Cardiac muscle cell (in vitro differentiated cells and primary cell): ENCODE data around the gene FSTL4. TPM values are rescaled to one million over a fixed set of nuclear protein-coding genes. Genes with fewer than 3 reads are reported as not detected.

ENCODE experiments used
- DNase-seq, 2 donors: peaks; one replicate each; pipeline versions ENCODE4 v3.0.0 to v3.0.0-alpha.2; 2010 to 2017; ENCODE audit warnings: low read depth in 1 of 2, low spot score in 1 of 2
- H3K27ac ChIP-seq: fragments of 200-600 bp; sonication (generic); 2 replicates; pipeline ENCODE4 v1.5.1; 2016
- H3K27me3 ChIP-seq: fragments of 200-600 bp; sonication (generic); 2 replicates; pipeline ENCODE4 v1.6.0; 2016; ENCODE audit warnings: control low read depth
- H3K36me3 ChIP-seq: fragments of 200-600 bp; sonication (generic); 2 replicates; pipeline ENCODE4 v1.5.1; 2016; ENCODE audit warnings: control low read depth
- H3K4me1 ChIP-seq: fragments of 200-600 bp; sonication (generic); 2 replicates; pipeline ENCODE4 v1.8.1; 2017; ENCODE audit warnings: low read depth, mild to moderate bottlenecking, mixed run types
- H3K4me3 ChIP-seq: fragments of 200-600 bp; sonication (generic); 2 replicates; pipeline ENCODE4 v1.5.1; 2016; ENCODE audit warnings: mild to moderate bottlenecking
- H3K9me3 ChIP-seq: fragments of 200-600 bp; sonication (generic); 2 replicates; pipeline ENCODE4 v1.5.1; 2017; ENCODE audit warnings: low read depth, mild to moderate bottlenecking, control low read depth
- polyA plus RNA-seq: library from polyadenylated mRNA; unstranded; fragments of >200 nt; fragmentation: Nextera tagmentation; extraction: Ambion mirVana; gene quantifications from 2 replicates; pipeline ENCODE4 v1.2.1, GENCODE V29; 2016
- total RNA-seq: library from RNA; depleted of rRNA; stranded (reverse); fragments of >200 nt; gene quantifications from 2 replicates; pipeline ENCODE4 v1.2.3, GENCODE V29; 2016
- TF ChIP-seq, protein P1 (sequence below): IDR thresholded peaks from 2 replicates; pipeline ENCODE4 v1.5.1; 2012; ENCODE audit warnings: low read depth, mild to moderate bottlenecking, low read length

The FSTL4 gene
- total and polyA plus RNA-seq, 2 experiments from 2014 or later: 0.06 TPM; not detected in 1

DNA sequence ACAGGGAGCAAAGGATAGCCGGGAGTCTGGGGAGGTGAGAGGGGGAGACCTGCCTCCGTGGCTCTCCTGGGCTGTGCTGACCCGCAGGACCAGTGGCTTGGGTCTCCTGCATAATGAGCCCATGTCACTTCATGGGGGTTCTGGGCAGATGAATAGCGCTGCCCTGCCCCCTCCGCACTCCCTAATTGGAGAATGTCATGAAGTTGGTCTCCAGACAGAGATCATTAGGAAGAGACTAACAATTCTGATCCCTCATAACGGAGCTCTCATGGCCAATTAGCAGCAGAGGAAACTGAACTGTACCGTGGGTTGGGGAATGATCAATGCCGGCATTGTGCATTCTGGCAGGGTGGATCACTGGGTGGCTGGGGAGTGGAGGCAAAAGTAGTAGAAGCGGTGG is 186.1 kb downstream of the FSTL4 start:
- TF ChIP-seq, protein P1, sequence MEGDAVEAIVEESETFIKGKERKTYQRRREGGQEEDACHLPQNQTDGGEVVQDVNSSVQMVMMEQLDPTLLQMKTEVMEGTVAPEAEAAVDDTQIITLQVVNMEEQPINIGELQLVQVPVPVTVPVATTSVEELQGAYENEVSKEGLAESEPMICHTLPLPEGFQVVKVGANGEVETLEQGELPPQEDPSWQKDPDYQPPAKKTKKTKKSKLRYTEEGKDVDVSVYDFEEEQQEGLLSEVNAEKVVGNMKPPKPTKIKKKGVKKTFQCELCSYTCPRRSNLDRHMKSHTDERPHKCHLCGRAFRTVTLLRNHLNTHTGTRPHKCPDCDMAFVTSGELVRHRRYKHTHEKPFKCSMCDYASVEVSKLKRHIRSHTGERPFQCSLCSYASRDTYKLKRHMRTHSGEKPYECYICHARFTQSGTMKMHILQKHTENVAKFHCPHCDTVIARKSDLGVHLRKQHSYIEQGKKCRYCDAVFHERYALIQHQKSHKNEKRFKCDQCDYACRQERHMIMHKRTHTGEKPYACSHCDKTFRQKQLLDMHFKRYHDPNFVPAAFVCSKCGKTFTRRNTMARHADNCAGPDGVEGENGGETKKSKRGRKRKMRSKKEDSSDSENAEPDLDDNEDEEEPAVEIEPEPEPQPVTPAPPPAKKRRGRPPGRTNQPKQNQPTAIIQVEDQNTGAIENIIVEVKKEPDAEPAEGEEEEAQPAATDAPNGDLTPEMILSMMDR: no peak
- DNase-seq: no peak
- no peak overlapping the region for H3K27ac ChIP-seq
- no peak overlapping the region for H3K4me3 ChIP-seq
- no peaks in the 10 kb centered on the region for H3K4me1 ChIP-seq
- no peaks in the 10 kb centered on the region for H3K9me3 ChIP-seq
- no peaks in the 10 kb centered on the region for H3K27me3 ChIP-seq
- no peaks in the 10 kb centered on the region for H3K36me3 ChIP-seq

DNA sequence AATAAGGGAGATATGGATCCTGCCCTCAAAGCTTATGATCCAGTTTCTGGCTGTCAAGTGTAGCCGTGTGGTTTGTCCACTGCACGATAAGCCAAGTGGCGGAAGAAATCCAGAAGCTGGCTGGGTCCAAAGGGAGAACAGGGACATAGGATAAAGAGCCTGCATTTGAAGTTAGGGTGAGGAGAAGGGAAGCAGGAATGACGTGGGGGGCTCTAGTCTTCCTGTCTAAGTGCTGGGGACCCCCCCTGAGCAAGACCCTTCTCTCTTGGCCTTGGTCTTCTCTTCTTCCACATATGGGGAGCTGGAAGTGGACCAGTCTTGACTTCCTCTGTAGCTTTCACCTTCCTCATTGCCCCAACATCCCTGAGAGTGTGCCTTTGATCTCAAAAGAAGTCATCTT is 186.6 kb downstream of the FSTL4 start:
- TF ChIP-seq, protein P1: no peak
- no peaks in the 10 kb centered on the region for H3K36me3 ChIP-seq
- no peaks in the 10 kb centered on the region for H3K27me3 ChIP-seq
- H3K4me1 ChIP-seq: no peaks in the 10 kb centered on the region
- H3K9me3 ChIP-seq: no peaks in the 10 kb centered on the region
- DNase-seq: no peak
- H3K27ac ChIP-seq: no peak overlapping the region
- no peak overlapping the region for H3K4me3 ChIP-seq

DNA sequence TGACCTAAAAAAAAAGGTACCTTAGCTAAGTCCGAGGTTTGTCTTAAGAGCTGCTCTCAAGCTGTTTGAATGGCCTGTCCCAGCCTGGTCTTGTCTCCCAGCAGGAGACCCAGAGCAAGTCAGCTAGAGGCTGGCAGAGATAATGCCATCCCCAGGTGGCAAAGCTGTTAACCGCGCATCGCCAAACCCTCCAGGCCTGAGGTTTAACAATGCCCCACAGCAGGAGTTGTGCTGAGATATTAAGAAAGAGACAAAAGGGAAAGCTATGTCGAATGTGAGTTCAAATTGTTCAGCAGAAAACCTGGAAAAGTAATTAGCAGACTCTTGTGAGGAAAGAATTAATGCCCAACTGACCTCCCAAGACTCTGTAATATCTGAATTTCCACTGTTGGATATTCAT is 187.1 kb downstream of the FSTL4 start:
- Histone ChIP-seq H3K4me3 (no peak overlapping the region), H3K4me1 (no peaks in the 10 kb centered on the region), H3K27ac (no peak overlapping the region), H3K27me3 (no peaks in the 10 kb centered on the region), H3K9me3 (no peaks in the 10 kb centered on the region), H3K36me3 (no peaks in the 10 kb centered on the region)
- TF ChIP-seq, protein P1: no peak
- DNase-seq: no peak

DNA sequence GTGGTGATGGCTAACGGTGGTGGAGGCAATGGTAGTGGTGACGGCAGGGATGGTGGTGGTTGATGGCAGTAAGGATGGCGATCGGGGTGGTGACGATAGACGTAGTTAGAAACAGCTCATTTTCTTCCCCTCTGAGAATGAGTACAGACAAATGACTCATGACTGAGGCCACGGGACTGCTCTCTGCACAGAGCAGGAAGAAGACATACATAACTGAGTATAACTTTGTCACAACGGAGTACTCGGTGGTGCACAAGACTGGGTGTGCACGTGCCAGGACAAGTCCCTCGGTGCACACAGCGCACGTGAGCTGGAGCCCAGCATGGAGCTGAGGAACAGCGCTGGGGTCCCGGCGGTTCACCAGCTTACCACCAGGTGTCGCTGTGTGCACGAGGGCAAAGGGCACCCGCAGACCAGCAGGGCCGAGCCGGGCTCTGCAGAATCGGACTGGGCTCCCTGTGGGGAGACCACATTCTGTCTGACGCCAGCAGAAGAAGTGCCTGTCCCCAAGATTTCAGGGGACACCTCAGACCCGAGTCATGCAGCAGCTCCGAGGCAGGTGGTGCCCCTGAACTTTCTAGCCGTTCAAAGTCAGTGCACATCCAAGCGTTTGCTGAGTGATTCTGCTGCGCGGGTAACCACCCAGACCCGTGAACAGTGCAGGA is 188.6 kb downstream of the FSTL4 start:
- Histone ChIP-seq H3K27me3 (no peaks in the 10 kb centered on the region), H3K4me1 (no peaks in the 10 kb centered on the region), H3K9me3 (no peaks in the 10 kb centered on the region), H3K27ac (no peak overlapping the region), H3K4me3 (no peak overlapping the region), H3K36me3 (no peaks in the 10 kb centered on the region)
- DNase-seq: peak; percentile 57 to 78
- TF ChIP-seq, protein P1: peak; percentile 86

- Histone ChIP-seq H3K27me3 (no peaks in the 10 kb centered on the region), H3K4me1 (no peaks in the 10 kb centered on the region), H3K4me3 (no peak overlapping the region), H3K9me3 (no peaks in the 10 kb centered on the region), H3K36me3 (no peaks in the 10 kb centered on the region), H3K27ac (no peak overlapping the region)
- no peak for DNase-seq
- TF ChIP-seq, protein P1: no peak
These were observed 189.2 kb downstream of the FSTL4 start for GRCh38 chr5:133423011-133423617.
